Endothelial cell of umbilical vein (primary cell): ENCODE data around the gene CACNA1S. TPM values are rescaled to one million over a fixed set of nuclear protein-coding genes. Genes with fewer than 3 reads are reported as not detected.

ENCODE experiments used
- BruUV-seq: library from RNA; stranded (reverse); fragments of 400-500 nt; replicated peaks from 2 replicates; lab custom pipeline; 2021; lab: Mats Ljungman, UMichigan
- CTCF ChIA-PET: fragments of 300-600, 350-600 bp; sonication (Branson Sonifier 250); formaldehyde crosslinking; loops from one replicate; lab custom pipeline; 2021; ENCODE audit warnings: antibody characterized with exemption, inconsistent platforms; lab: Charles Lee
- POLR2A ChIA-PET: fragments of 300-600, 350-600 bp; sonication (Branson Sonifier 250); formaldehyde crosslinking; loops from one replicate; lab custom pipeline; 2021; ENCODE audit warnings: antibody characterized with exemption, inconsistent platforms; lab: Charles Lee
- DNase-seq: peaks from one replicate; pipeline ENCODE4 v3.0.0-alpha.2; 2011; ENCODE audit warnings: low read depth, low spot score
- FAIRE-seq: peaks from 2 replicates; lab custom pipeline; 2011; peaks lifted over from hg19 to GRCh38; lab: Jason Lieb, UNC
- H2AFZ ChIP-seq: 2 replicates; pipeline ENCODE4 v1.6.0; 2012; ENCODE audit warnings: low read depth, low read length, control low read depth, inconsistent platforms
- H3K27ac ChIP-seq: 2 replicates; pipeline ENCODE4 v1.5.1; 2011; ENCODE audit warnings: low read depth, mild to moderate bottlenecking, control low read depth, low read length, moderate library complexity; ENCODE audit not compliant: insufficient read depth
- H3K27me3 ChIP-seq, 2 experiments: 2 replicates each; pipeline versions ENCODE4 v1.6.0 to v1.6.1; 2011; ENCODE audit warnings: low read length in 2 of 2, mixed read lengths in 1 of 2; ENCODE audit not compliant: control insufficient read depth in 2 of 2, insufficient read depth in 2 of 2
- H3K36me3 ChIP-seq, 2 experiments: 2 replicates in 1 of 2; 3 replicates in 1 of 2; pipeline ENCODE4 v1.5.1; 2011; ENCODE audit warnings: low read length in 2 of 2, mild to moderate bottlenecking in 1 of 2, moderate library complexity in 1 of 2; ENCODE audit not compliant: control insufficient read depth in 2 of 2, insufficient read depth in 2 of 2; ENCODE audit errors: extremely low read depth in 1 of 2
- H3K4me1 ChIP-seq: 3 replicates; pipeline ENCODE4 v1.5.1; 2011; ENCODE audit warnings: mild to moderate bottlenecking, low read length; ENCODE audit not compliant: control insufficient read depth, insufficient read depth; ENCODE audit errors: extremely low read depth
- H3K4me2 ChIP-seq: 2 replicates; pipeline ENCODE4 v1.6.1; 2011; ENCODE audit warnings: low read length, control low read depth, mixed read lengths; ENCODE audit not compliant: insufficient read depth
- H3K4me3 ChIP-seq, 3 experiments: fragments of 200-600 bp in 1 of 3; sonication (generic), shearing (Covaris generic) in 1 of 3; replicated peaks in 1 of 3; 2 replicates each; pipeline ENCODE4 v1.5.1; 2011 to 2016; ENCODE audit warnings: control low read depth in 3 of 3, low read length in 3 of 3, mild to moderate bottlenecking in 2 of 3, inconsistent platforms in 1 of 3, low read depth in 1 of 3, moderate library complexity in 1 of 3; ENCODE audit not compliant: insufficient read depth in 1 of 3
- H3K79me2 ChIP-seq: 2 replicates; pipeline ENCODE4 v1.6.0; 2012; ENCODE audit warnings: low read length, inconsistent platforms; ENCODE audit not compliant: control insufficient read depth, insufficient read depth
- H3K9ac ChIP-seq: replicated peaks from 2 replicates; pipeline ENCODE3; 2011; ENCODE audit warnings: low read length, control low read depth; ENCODE audit not compliant: insufficient read depth; ENCODE audit errors: extremely low read depth
- H3K9me1 ChIP-seq: replicated peaks from 3 replicates; pipeline ENCODE4 v1.6.0; 2011; ENCODE audit warnings: mild to moderate bottlenecking, low read length; ENCODE audit not compliant: control insufficient read depth, insufficient read depth; ENCODE audit errors: extremely low read depth
- H3K9me3 ChIP-seq: replicated peaks from 2 replicates; pipeline ENCODE4 v1.5.1; 2012; ENCODE audit warnings: low read length, inconsistent platforms; ENCODE audit not compliant: control insufficient read depth, insufficient read depth
- H4K20me1 ChIP-seq: replicated peaks from 2 replicates; pipeline ENCODE3; 2011; ENCODE audit warnings: mild to moderate bottlenecking, low read length; ENCODE audit not compliant: control insufficient read depth, insufficient read depth; ENCODE audit errors: extremely low read depth
- CTCF ChIP-seq, 2 donors: IDR thresholded peaks; 1 replicate in 1 of 2; 2 replicates in 1 of 2; pipeline ENCODE4 v1.5.1; 2011; ENCODE audit warnings: low read length in 2 of 2, mild to moderate bottlenecking in 2 of 2, moderate library complexity in 2 of 2, control low read depth in 1 of 2, inconsistent platforms in 1 of 2, low read depth in 1 of 2; ENCODE audit not compliant: insufficient read depth in 1 of 2; ENCODE audit errors: extremely low read depth in 1 of 2
- EZH2 ChIP-seq: IDR thresholded peaks from 2 replicates; pipeline ENCODE4 v1.6.1; 2012; ENCODE audit warnings: borderline replicate concordance, low read depth, mild to moderate bottlenecking, moderate library complexity, low read length, inconsistent platforms; ENCODE audit not compliant: severe bottlenecking
- FOS ChIP-seq: IDR thresholded peaks from 2 replicates; pipeline ENCODE4 v1.6.1; 2011; ENCODE audit warnings: mild to moderate bottlenecking, low read length, moderate library complexity, borderline replicate concordance; ENCODE audit not compliant: insufficient read depth
- GATA2 ChIP-seq: IDR thresholded peaks from 2 replicates; pipeline ENCODE4 v1.7.0; 2011; ENCODE audit warnings: low read depth, mild to moderate bottlenecking, moderate library complexity, mixed read lengths, low read length; ENCODE audit not compliant: insufficient read length, insufficient read depth
- JUN ChIP-seq: IDR thresholded peaks from 2 replicates; pipeline ENCODE4 v1.6.1; 2011; ENCODE audit warnings: borderline replicate concordance, low read depth; ENCODE audit not compliant: insufficient read length, insufficient read depth
- MAX ChIP-seq: IDR thresholded peaks from 2 replicates; pipeline ENCODE4 v1.6.1; 2011; ENCODE audit not compliant: insufficient read depth, insufficient read length
- POLR2A ChIP-seq: IDR thresholded peaks from 2 replicates; pipeline ENCODE4 v1.6.1; 2012; ENCODE audit warnings: low read depth, mild to moderate bottlenecking, control low read depth, low read length
- POLR2AphosphoS5 ChIP-seq: IDR thresholded peaks from 2 replicates; pipeline ENCODE4 v1.6.1; 2012; ENCODE audit warnings: low read depth, mild to moderate bottlenecking, control low read depth, low read length, moderate library complexity; ENCODE audit not compliant: insufficient read depth
- dilution Hi-C: fragments of 300-500 bp; cut with MboI; formaldehyde crosslinking; loops from one replicate; pipeline ENCODE4 v1.15.0; 2019; ENCODE audit warnings: low sequenced_read_pairs; ENCODE audit not compliant: extremely low pct_ligation_motif_present
- intact Hi-C: fragments of 100-400 bp; cut with micrococcal nuclease; formaldehyde crosslinking; loops from one replicate; pipeline ENCODE4 v1.10.0; 2022
- polyA plus RNA-seq, 4 experiments: library from polyadenylated mRNA; depleted of rRNA in 3 of 4; stranded (reverse) in 3 of 4; unstranded in 1 of 4; fragments of >200 nt; gene quantifications; 2 replicates each; pipeline versions ENCODE4 v1.2.1 to v1.2.3, GENCODE V29; 2011 to 2012; ENCODE audit warnings: missing spikeins in 1 of 4
- total RNA-seq: library from RNA; stranded (reverse); gene quantifications from 2 replicates; pipeline ENCODE4 v1.2.3, GENCODE V29; 2021

Gene CACNA1S
- total and polyA plus RNA-seq, 2 donors (not counting 3 experiments of a cell fraction or from before 2014, with no cell fraction given) = not detected

GRCh38 chr1:201039418-201039817 is 72.8 kb downstream of the CACNA1S start:
- Histone ChIP-seq H4K20me1 (no peaks in the 10 kb centered on the region), H3K36me3 (no peaks in the 10 kb centered on the region), H3K27me3 (peaks cover 8 to 10% of the 10 kb centered on the region in 2 experiments), H3K9ac (no peak overlapping the region), H3K9me1 (no peaks in the 10 kb centered on the region), H3K9me3 (no peaks in the 10 kb centered on the region), H2AFZ (no peak overlapping the region), H3K27ac (no peak overlapping the region), H3K4me3 (no peak overlapping the region), H3K4me2 (no peak overlapping the region), H3K79me2 (no peaks in the 10 kb centered on the region), H3K4me1 (no peaks in the 10 kb centered on the region)
- no peak for FAIRE-seq
- DNase-seq = no peak
- CTCF ChIA-PET = interaction anchor here (1.6 to 19.4 kb wide), 3 partner anchors 13 to 480 kb away, joined by 4 to 586 read pairs (median 9); no protein-coding TSS in a partner anchor
- no TSS peak for BruUV-seq
- no peak for TF ChIP-seq FOS
- TF ChIP-seq POLR2A = no peak
- no peak for TF ChIP-seq MAX
- no peak for TF ChIP-seq POLR2AphosphoS5
- TF ChIP-seq CTCF (IDR thresholded peaks at IDR 0.05; ENCODE audit: extremely low read depth in 1 of 2, insufficient read depth in 1 of 2, low read depth in 1 of 2, low read length in 2 of 2) = no peak
- no peak for TF ChIP-seq GATA2
- TF ChIP-seq JUN = no peak
- no peak for TF ChIP-seq EZH2
- dilution Hi-C loops (no loop called here), intact Hi-C loops (no loop called here)
- POLR2A ChIA-PET = no interaction called here
